Measurements from ENCODE around the gene CALB2. TPM values are rescaled to one million over a fixed set of nuclear protein-coding genes. Genes with fewer than 3 reads are reported as not detected.

CALB2 gene
- total and polyA plus RNA-seq, 8 donors, result 0.35 to 0.60 TPM; not detected in 6

GRCh38 chr16:71399801-71400563, 41.5 kb downstream of the CALB2 start:
- Histone ChIP-seq H3K27ac (no peak overlapping the region), H3K9me3 (peaks cover 0 to 7% of the 10 kb centered on the region in 2 donors), H3K27me3 (peaks cover 0 to 28% of the 10 kb centered on the region in 2 donors), H3K4me3 (no peak overlapping the region), H3K36me3 (no peaks in the 10 kb centered on the region), H3K4me1 (no peaks in the 10 kb centered on the region)
- TF ChIP-seq CTCF (IDR thresholded peaks at IDR 0.05), result no peak
- DNase-seq, result no peak
- intact Hi-C loops (cut with DNase I), result no loop called here
- ATAC-seq, result no peak

- Histone ChIP-seq H3K27me3 (peaks cover 0 to 26% of the 10 kb centered on the region in 2 donors), H3K27ac (no peak overlapping the region), H3K4me3 (no peak overlapping the region), H3K4me1 (no peaks in the 10 kb centered on the region), H3K36me3 (no peaks in the 10 kb centered on the region), H3K9me3 (peaks cover 0 to 7% of the 10 kb centered on the region in 2 donors)
- TF ChIP-seq CTCF (IDR thresholded peaks at IDR 0.05), result no peak
- DNase-seq, result no peak
- ATAC-seq, result no peak
- intact Hi-C loops (cut with DNase I), result no loop called here
These were observed 43.5 kb downstream of the CALB2 start for GRCh38 chr16:71402007-71402406.

GRCh38 chr16:71402674-71403073, 44.2 kb downstream of the CALB2 start:
- DNase-seq, result no peak
- Histone ChIP-seq H3K36me3 (no peaks in the 10 kb centered on the region), H3K4me1 (no peaks in the 10 kb centered on the region), H3K9me3 (peaks cover 0 to 7% of the 10 kb centered on the region in 2 donors), H3K27me3 (peaks cover 0 to 26% of the 10 kb centered on the region in 2 donors), H3K27ac (no peak overlapping the region), H3K4me3 (no peak overlapping the region)
- no peak for TF ChIP-seq CTCF (IDR thresholded peaks at IDR 0.05)
- intact Hi-C loops (cut with DNase I), result no loop called here
- no peak for ATAC-seq

- H3K36me3 ChIP-seq, result no peaks in the 10 kb centered on the region
These were observed 45.8 kb downstream of the CALB2 start for GRCh38 chr16:71404364-71404763.

More at GRCh38 chr16:71404364-71404763, 45.8 kb downstream of the CALB2 start:
- no peak for TF ChIP-seq CTCF (IDR thresholded peaks at IDR 0.05)
- no peak overlapping the region for H3K27ac ChIP-seq
- DNase-seq (no peak), ATAC-seq (no peak)
- H3K27me3 ChIP-seq, result peaks cover 0 to 26% of the 10 kb centered on the region in 2 donors
- no peak overlapping the region for H3K4me3 ChIP-seq
- H3K4me1 ChIP-seq, result no peaks in the 10 kb centered on the region
- intact Hi-C loops (cut with DNase I), result no loop called here
- H3K9me3 ChIP-seq, result peaks cover 0 to 7% of the 10 kb centered on the region in 2 donors

All from left lung (tissue), 10 donors.